ENCODE results near the gene PRPF19. TPM values are rescaled to one million over a fixed set of nuclear protein-coding genes. Genes with fewer than 3 reads are reported as not detected.

The PRPF19 gene
- total and polyA plus RNA-seq, 2 of the 13 experiments (the other 11 are each of a cell fraction or from before 2014, with no cell fraction given) = 27.4 to 91.1 TPM

GRCh38 chr11:60913793-60914632 is 7.6 kb upstream of the PRPF19 start, which contains the start of gene TMEM109 (continued):
- TF ChIP-seq ZNF619 (CRISPR knock-in tag; IDR thresholded peaks at IDR 0.05) (no peak), ZNF615 (CRISPR knock-in tag; IDR thresholded peaks at IDR 0.05; ENCODE audit: borderline replicate concordance) (no peak), SP4 (CRISPR knock-in tag; IDR thresholded peaks at IDR 0.05) (no peak), MTF2 (CRISPR knock-in tag; IDR thresholded peaks at IDR 0.05; ENCODE audit: borderline replicate concordance) (no peak), NR2F6 (IDR thresholded peaks at IDR 0.05) (no peak), NR2F6 (CRISPR knock-in tag; IDR thresholded peaks at IDR 0.05) (no peak), ZNF660 (CRISPR knock-in tag; IDR thresholded peaks at IDR 0.05; ENCODE audit: borderline replicate concordance, low read depth) (no peak), ZFP82 (CRISPR knock-in tag; IDR thresholded peaks at IDR 0.05; ENCODE audit: borderline replicate concordance) (no peak), EED (CRISPR knock-in tag; IDR thresholded peaks at IDR 0.05) (0 out of 2 replicates have a peak, but pooled peaks have one; percentile 58), ZNF616 (CRISPR knock-in tag; IDR thresholded peaks at IDR 0.05; ENCODE audit: low read depth) (no peak), ZNF713 (CRISPR knock-in tag; IDR thresholded peaks at IDR 0.05) (no peak), TRIM24 (CRISPR knock-in tag; IDR thresholded peaks at IDR 0.05) (no peak), KLF13 (CRISPR knock-in tag; IDR thresholded peaks at IDR 0.05) (no peak), HNRNPK (IDR thresholded peaks at IDR 0.05; ENCODE audit: low read depth, low read length, poor library complexity, severe bottlenecking) (no peak), ASH2L (IDR thresholded peaks at IDR 0.05; ENCODE audit: insufficient read length, low read depth, low read length) (peak; percentile 52), SOX6 (IDR thresholded peaks at IDR 0.05) (no peak), SOX6 (CRISPR knock-in tag; IDR thresholded peaks at IDR 0.05) (no peak), ZNF263 (CRISPR knock-in tag; IDR thresholded peaks at IDR 0.05) (no peak; the same call in 1 of the 2 replicates), ZNF24 (IDR thresholded peaks at IDR 0.05) (no peak), ZFP36L1 (CRISPR knock-in tag; IDR thresholded peaks at IDR 0.05) (no peak), RBAK (CRISPR knock-in tag; IDR thresholded peaks at IDR 0.05) (no peak)
- TF ChIP-seq, protein P1, sequence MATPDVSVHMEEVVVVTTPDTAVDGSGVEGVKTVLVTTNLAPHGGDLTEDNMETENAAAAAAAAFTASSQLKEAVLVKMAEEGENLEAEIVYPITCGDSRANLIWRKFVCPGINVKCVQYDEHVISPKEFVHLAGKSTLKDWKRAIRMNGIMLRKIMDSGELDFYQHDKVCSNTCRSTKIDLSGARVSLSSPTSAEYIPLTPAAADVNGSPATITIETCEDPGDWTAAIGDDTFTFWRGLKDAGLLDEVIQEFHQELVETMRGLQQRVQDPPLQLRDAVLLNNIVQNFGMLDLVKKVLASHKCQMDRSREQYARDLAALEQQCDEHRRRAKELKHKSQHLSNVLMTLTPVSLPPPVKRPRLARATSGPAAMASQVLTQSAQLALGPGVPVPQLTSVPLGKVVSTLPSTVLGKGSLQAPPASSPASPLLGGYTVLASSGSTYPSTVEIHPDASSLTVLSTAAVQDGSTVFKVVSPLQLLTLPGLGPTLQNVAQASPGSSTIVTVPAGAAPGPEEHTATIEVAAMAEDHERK (CRISPR knock-in tag; IDR thresholded peaks at IDR 0.05; ENCODE audit: low read depth) = no peak
- TF ChIP-seq, protein P2, sequence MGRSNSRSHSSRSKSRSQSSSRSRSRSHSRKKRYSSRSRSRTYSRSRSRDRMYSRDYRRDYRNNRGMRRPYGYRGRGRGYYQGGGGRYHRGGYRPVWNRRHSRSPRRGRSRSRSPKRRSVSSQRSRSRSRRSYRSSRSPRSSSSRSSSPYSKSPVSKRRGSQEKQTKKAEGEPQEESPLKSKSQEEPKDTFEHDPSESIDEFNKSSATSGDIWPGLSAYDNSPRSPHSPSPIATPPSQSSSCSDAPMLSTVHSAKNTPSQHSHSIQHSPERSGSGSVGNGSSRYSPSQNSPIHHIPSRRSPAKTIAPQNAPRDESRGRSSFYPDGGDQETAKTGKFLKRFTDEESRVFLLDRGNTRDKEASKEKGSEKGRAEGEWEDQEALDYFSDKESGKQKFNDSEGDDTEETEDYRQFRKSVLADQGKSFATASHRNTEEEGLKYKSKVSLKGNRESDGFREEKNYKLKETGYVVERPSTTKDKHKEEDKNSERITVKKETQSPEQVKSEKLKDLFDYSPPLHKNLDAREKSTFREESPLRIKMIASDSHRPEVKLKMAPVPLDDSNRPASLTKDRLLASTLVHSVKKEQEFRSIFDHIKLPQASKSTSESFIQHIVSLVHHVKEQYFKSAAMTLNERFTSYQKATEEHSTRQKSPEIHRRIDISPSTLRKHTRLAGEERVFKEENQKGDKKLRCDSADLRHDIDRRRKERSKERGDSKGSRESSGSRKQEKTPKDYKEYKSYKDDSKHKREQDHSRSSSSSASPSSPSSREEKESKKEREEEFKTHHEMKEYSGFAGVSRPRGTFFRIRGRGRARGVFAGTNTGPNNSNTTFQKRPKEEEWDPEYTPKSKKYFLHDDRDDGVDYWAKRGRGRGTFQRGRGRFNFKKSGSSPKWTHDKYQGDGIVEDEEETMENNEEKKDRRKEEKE (IDR thresholded peaks at IDR 0.05) = no peak
- TF ChIP-seq, protein P3, sequence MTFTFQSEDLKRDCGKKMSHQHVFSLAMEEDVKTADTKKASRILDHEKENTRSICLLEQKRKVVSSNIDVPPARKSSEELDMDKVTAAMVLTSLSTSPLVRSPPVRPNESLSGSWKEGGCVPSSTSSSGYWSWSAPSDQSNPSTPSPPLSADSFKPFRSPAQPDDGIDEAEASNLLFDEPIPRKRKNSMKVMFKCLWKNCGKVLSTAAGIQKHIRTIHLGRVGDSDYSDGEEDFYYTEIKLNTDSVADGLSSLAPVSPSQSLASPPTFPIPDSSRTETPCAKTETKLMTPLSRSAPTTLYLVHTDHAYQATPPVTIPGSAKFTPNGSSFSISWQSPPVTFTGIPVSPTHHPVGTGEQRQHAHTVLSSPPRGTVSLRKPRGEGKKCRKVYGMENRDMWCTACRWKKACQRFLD (CRISPR knock-in tag; IDR thresholded peaks at IDR 0.05; ENCODE audit: borderline replicate concordance) = no peak
- TF ChIP-seq, protein P4, sequence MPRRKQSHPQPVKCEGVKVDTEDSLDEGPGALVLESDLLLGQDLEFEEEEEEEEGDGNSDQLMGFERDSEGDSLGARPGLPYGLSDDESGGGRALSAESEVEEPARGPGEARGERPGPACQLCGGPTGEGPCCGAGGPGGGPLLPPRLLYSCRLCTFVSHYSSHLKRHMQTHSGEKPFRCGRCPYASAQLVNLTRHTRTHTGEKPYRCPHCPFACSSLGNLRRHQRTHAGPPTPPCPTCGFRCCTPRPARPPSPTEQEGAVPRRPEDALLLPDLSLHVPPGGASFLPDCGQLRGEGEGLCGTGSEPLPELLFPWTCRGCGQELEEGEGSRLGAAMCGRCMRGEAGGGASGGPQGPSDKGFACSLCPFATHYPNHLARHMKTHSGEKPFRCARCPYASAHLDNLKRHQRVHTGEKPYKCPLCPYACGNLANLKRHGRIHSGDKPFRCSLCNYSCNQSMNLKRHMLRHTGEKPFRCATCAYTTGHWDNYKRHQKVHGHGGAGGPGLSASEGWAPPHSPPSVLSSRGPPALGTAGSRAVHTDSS (CRISPR knock-in tag; conservative IDR thresholded peaks at IDR 0.05) = no peak

Data from HepG2 (cell line).